HG03025 (cell line): ENCODE measurements around the gene YY1.
A peak's percentile ranks its signal among the peaks of the same experiment; 100 is the strongest.
"Not testable (repeated sequence)": the region's sequence is repeated elsewhere in the genome, so short reads cannot be mapped to it uniquely, and the experiment has no call there.

ENCODE experiments used
- ATAC-seq: cut with Tn5 transposase; IDR thresholded peaks from one replicate; pipeline ENCODE4 v1.9.1; 2021; ENCODE audit warnings: mild to moderate bottlenecking, moderate library complexity; ENCODE audit not compliant: unreplicated experiment, low FRiP score

The YY1 gene

GRCh38 chr14:100238419-100239210 lies at the start of gene YY1:
Gene YY1, plus strand, starts transcription at chr14:100239144. Its CDS starts 101 bp downstream, at chr14:100239245.
- peak; percentile 74 for ATAC-seq

- ATAC-seq: no peak
Measured at GRCh38 chr14:100190126-100190525, 48.8 kb upstream of the YY1 start.

- ATAC-seq: no peak
Measured at GRCh38 chr14:100191584-100192249, 47.2 kb upstream of the YY1 start.

- ATAC-seq: no peak
Measured at GRCh38 chr14:100192250-100192671, 46.7 kb upstream of the YY1 start.

GRCh38 chr14:100192672-100193416 lies 46.1 kb upstream of the YY1 start:
- peak; percentile 98 for ATAC-seq

GRCh38 chr14:100193417-100194357 lies 45.3 kb upstream of the YY1 start:
- ATAC-seq: no peak

- ATAC-seq: no peak
Measured at GRCh38 chr14:100199240-100199860, 39.6 kb upstream of the YY1 start.

- ATAC-seq: no peak
Measured at GRCh38 chr14:100200311-100200710, 38.6 kb upstream of the YY1 start.

GRCh38 chr14:100201701-100202100 lies 37.2 kb upstream of the YY1 start:
- ATAC-seq: no peak

GRCh38 chr14:100202712-100203111 lies 36.2 kb upstream of the YY1 start:
- ATAC-seq: no peak

GRCh38 chr14:100203146-100203545 lies 35.8 kb upstream of the YY1 start:
- ATAC-seq: no peak

- no peak for ATAC-seq
Measured at GRCh38 chr14:100203962-100204834, 34.7 kb upstream of the YY1 start.

GRCh38 chr14:100204835-100205167 lies 34.1 kb upstream of the YY1 start:
- ATAC-seq: not testable (repeated sequence)

- not testable (repeated sequence) for ATAC-seq
Measured at GRCh38 chr14:100207588-100207987, 31.4 kb upstream of the YY1 start.

- ATAC-seq: not testable (repeated sequence)
Measured at GRCh38 chr14:100208136-100208535, 30.8 kb upstream of the YY1 start.

GRCh38 chr14:100211366-100211765 lies 27.6 kb upstream of the YY1 start:
- ATAC-seq: no peak

- no peak for ATAC-seq
Measured at GRCh38 chr14:100211893-100212292, 27.1 kb upstream of the YY1 start.

GRCh38 chr14:100212476-100213333 lies 26.2 kb upstream of the YY1 start:
- no peak for ATAC-seq
